HEK293T (cell line): ENCODE measurements around the gene C1QTNF1.

Experiments
- ARNT ChIP-seq: fragments of 450-650 bp; IDR thresholded peaks from 2 replicates; pipeline ENCODE4 v1.6.1; 2017; ENCODE audit warnings: mild to moderate bottlenecking
- ELF4 ChIP-seq: fragments of 450-650 bp; IDR thresholded peaks from 2 replicates; pipeline ENCODE4 v1.6.1; 2017; ENCODE audit warnings: antibody characterized with exemption
- FOXM1 ChIP-seq: fragments of 450-650 bp; IDR thresholded peaks from 2 replicates; pipeline ENCODE4 v1.6.1; 2017; ENCODE audit warnings: mild to moderate bottlenecking, borderline replicate concordance
- NFRKB ChIP-seq: fragments of 450-650 bp; IDR thresholded peaks from 2 replicates; pipeline ENCODE4 v1.6.1; 2016; ENCODE audit warnings: mild to moderate bottlenecking, moderate library complexity
- SP1 ChIP-seq: fragments of 450-650 bp; IDR thresholded peaks from 2 replicates; pipeline ENCODE4 v1.6.1; 2017
- SUZ12 ChIP-seq: fragments of 450-650 bp; IDR thresholded peaks from 2 replicates; pipeline ENCODE4 v1.6.1; 2016; ENCODE audit warnings: mild to moderate bottlenecking
- ZNF384 ChIP-seq: fragments of 450-650 bp; IDR thresholded peaks from 2 replicates; pipeline ENCODE4 v1.6.1; 2016

DNA sequence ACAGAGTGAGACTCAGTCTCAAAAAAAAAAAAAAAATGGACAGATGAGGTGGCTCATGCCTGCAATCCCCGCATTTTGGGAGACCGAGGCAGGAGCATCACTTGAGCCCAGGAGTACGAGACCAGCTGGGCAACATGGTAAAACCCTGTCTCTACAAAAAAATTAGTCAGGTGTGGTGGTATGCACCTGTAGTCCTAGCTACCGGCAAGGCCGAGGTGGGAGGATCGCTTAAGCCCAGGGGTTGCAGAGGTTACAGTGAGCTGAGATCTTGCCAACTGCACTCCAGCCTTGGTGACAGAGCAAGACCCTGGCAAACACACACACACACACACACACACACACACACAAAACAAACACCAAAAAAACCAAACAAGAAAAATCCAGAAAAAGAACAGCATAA lies 43.0 kb downstream of the C1QTNF1 start:
- no peak for TF ChIP-seq ELF4
- no peak for TF ChIP-seq SUZ12
- no peak for TF ChIP-seq FOXM1
- no peak for TF ChIP-seq NFRKB
- TF ChIP-seq ZNF384: no peak
- no peak for TF ChIP-seq SP1
- no peak for TF ChIP-seq ARNT
